ENCODE data around the gene GLTPD2.
A peak's percentile ranks its signal among the peaks of the same experiment; 100 is the strongest.

The GLTPD2 gene

GRCh38 chr17:4772235-4772613 is 16.5 kb upstream of the GLTPD2 start:
- no peak for DNase-seq

GRCh38 chr17:4777969-4778760 is 10.6 kb upstream of the GLTPD2 start:
- no peak for DNase-seq

GRCh38 chr17:4780325-4780955 is 8.3 kb upstream of the GLTPD2 start:
- no peak for DNase-seq

- DNase-seq, result no peak
Measured at GRCh38 chr17:4782652-4783051, 6.1 kb upstream of the GLTPD2 start.

GRCh38 chr17:4785311-4786105 is 3.3 kb upstream of the GLTPD2 start:
- no peak for DNase-seq

- no peak for DNase-seq
Measured at GRCh38 chr17:4786106-4786511, 2.7 kb upstream of the GLTPD2 start, which contains the start of gene VMO1. Gene VMO1 (minus strand): TSS chr17:4786364. CDS start chr17:4786352, 12 bp downstream.

- DNase-seq, result no peak
Measured at GRCh38 chr17:4786516-4786915, 2.2 kb upstream of the GLTPD2 start.

GRCh38 chr17:4788159-4788806 is 481 bp upstream of the GLTPD2 start:
- no peak for DNase-seq

- DNase-seq, result no peak
Measured at GRCh38 chr17:4789701-4789950, 862 bp downstream of the GLTPD2 start.

- DNase-seq, result peak; percentile 72 to 73
Measured at GRCh38 chr17:4789951-4790704, 1.4 kb downstream of the GLTPD2 start.

- no peak for DNase-seq
Measured at GRCh38 chr17:4790705-4791088, 1.9 kb downstream of the GLTPD2 start.

- DNase-seq, result no peak
Measured at GRCh38 chr17:4795168-4795567, 6.4 kb downstream of the GLTPD2 start.

- DNase-seq, result peak in 1 of 2 donors; percentile 34
Measured at GRCh38 chr17:4796552-4796920, 7.8 kb downstream of the GLTPD2 start.

GRCh38 chr17:4800462-4801196 is 11.9 kb downstream of the GLTPD2 start:
- no peak for DNase-seq

GRCh38 chr17:4802228-4802627 is 13.5 kb downstream of the GLTPD2 start, which contains the start of gene C17orf114:
Gene C17orf114 (minus strand): TSS chr17:4802328.
- DNase-seq, result no peak

- DNase-seq, result no peak
Measured at GRCh38 chr17:4806456-4806776, 17.7 kb downstream of the GLTPD2 start.

GRCh38 chr17:4806777-4807604 is 18.2 kb downstream of the GLTPD2 start, which contains the start of gene PLD2:
Gene PLD2 (plus strand): TSS chr17:4807152. CDS start chr17:4807773, 621 bp downstream.
- peak; percentile 83 to 85 for DNase-seq

GRCh38 chr17:4807605-4808377 is 19.0 kb downstream of the GLTPD2 start:
- DNase-seq, result no peak

- DNase-seq, result no peak
Measured at GRCh38 chr17:4808378-4808767, 19.6 kb downstream of the GLTPD2 start.

- no peak for DNase-seq
Measured at GRCh38 chr17:4810696-4811290, 22.0 kb downstream of the GLTPD2 start.

Measured in stimulated activated CD4-positive, alpha-beta T cell treated with anti-CD3 and anti-CD28 coated beads, Interleukin-2, amount 100 ng/mL, for 48 hours (primary cell).